Hepatocyte (in vitro differentiated cells): ENCODE results near the gene TRPM1. TPM values are rescaled to one million over a fixed set of nuclear protein-coding genes. Genes with fewer than 3 reads are reported as not detected.

ENCODE experiments used
- DNase-seq: peaks from one replicate; pipeline ENCODE4 v3.0.0-alpha.2; 2016; ENCODE audit warnings: low spot score
- H2AFZ ChIP-seq: fragments of 200-600 bp; sonication (generic); 2 replicates; pipeline ENCODE4 v1.6.0; 2016; ENCODE audit warnings: antibody characterized with exemption, mild to moderate bottlenecking
- H3K27ac ChIP-seq: fragments of 200-600 bp; sonication (generic); 2 replicates; pipeline ENCODE4 v1.5.1; 2016; ENCODE audit warnings: mild to moderate bottlenecking
- H3K27me3 ChIP-seq: fragments of 200-600 bp; sonication (generic); 2 replicates; pipeline ENCODE4 v1.6.1; 2016
- H3K36me3 ChIP-seq: fragments of 200-600 bp; sonication (generic); replicated peaks from 2 replicates; pipeline ENCODE4 v1.5.1; 2016; ENCODE audit warnings: low read depth; ENCODE audit not compliant: insufficient read depth
- H3K4me1 ChIP-seq: fragments of 200-600 bp; sonication (generic); 2 replicates; pipeline ENCODE4 v1.5.1; 2016; ENCODE audit warnings: mild to moderate bottlenecking, moderate library complexity; ENCODE audit not compliant: insufficient read depth
- H3K4me2 ChIP-seq: fragments of 200-600 bp; sonication (generic); 2 replicates; pipeline ENCODE4 v1.6.0; 2016
- H3K4me3 ChIP-seq: fragments of 200-600 bp; sonication (generic); 2 replicates; pipeline ENCODE4 v1.5.1; 2016; ENCODE audit warnings: mild to moderate bottlenecking
- H3K79me2 ChIP-seq: fragments of 200-600 bp; sonication (generic); 2 replicates; pipeline ENCODE4 v1.6.0; 2017; ENCODE audit warnings: mild to moderate bottlenecking
- H3K9me2 ChIP-seq: fragments of 200-600 bp; sonication (generic); replicated peaks from 2 replicates; pipeline ENCODE4 v1.6.0; 2017; ENCODE audit warnings: mild to moderate bottlenecking; ENCODE audit not compliant: insufficient read depth
- H3K9me3 ChIP-seq: fragments of 200-600 bp; sonication (generic); 2 replicates; pipeline ENCODE4 v1.5.1; 2016; ENCODE audit warnings: low read depth, mild to moderate bottlenecking
- H4K20me1 ChIP-seq: fragments of 200-600 bp; sonication (generic); 2 replicates; pipeline ENCODE4 v1.6.0; 2016; ENCODE audit warnings: mild to moderate bottlenecking; ENCODE audit not compliant: insufficient read depth, poor library complexity, severe bottlenecking
- EZH2 ChIP-seq: fragments of 200-600 bp; sonication (generic); IDR thresholded peaks from 2 replicates; pipeline ENCODE4 v1.6.1; 2016; ENCODE audit warnings: antibody characterized with exemption, mild to moderate bottlenecking, borderline replicate concordance
- EZH2phosphoT487 ChIP-seq: fragments of 200-600 bp; sonication (generic); IDR thresholded peaks from one replicate; pipeline ENCODE4 v1.6.1; 2018; ENCODE audit warnings: antibody characterized with exemption, mild to moderate bottlenecking, low read depth, moderate library complexity; ENCODE audit not compliant: unreplicated experiment, severe bottlenecking
- WGBS: methylation state at CpG from one replicate; pipeline ENCODE4 v1.1.6; 2016; ENCODE audit warnings: low lambda C conversion rate; ENCODE audit errors: missing lambda C conversion rate; 5-methylcytosine and 5-hydroxymethylcytosine counted together
- polyA plus RNA-seq: library from polyadenylated mRNA; unstranded; fragments of >200 nt; fragmentation: Nextera tagmentation; extraction: Ambion mirVana; gene quantifications from 2 replicates; pipeline ENCODE4 v1.2.1, GENCODE V29; 2016
- total RNA-seq: library from RNA; depleted of rRNA; stranded (reverse); fragments of >200 nt; gene quantifications from 2 replicates; pipeline ENCODE4 v1.2.3, GENCODE V29; 2014
- TF ChIP-seq, protein P1 (sequence below): fragments of 200-600 bp; sonication (generic); IDR thresholded peaks from 2 replicates; pipeline ENCODE4 v1.5.1; 2016; ENCODE audit warnings: antibody characterized with exemption, mild to moderate bottlenecking; ENCODE audit not compliant: poor library complexity

TRPM1 gene
- total and polyA plus RNA-seq, 2 experiments from 2014 or later, result not detected

DNA sequence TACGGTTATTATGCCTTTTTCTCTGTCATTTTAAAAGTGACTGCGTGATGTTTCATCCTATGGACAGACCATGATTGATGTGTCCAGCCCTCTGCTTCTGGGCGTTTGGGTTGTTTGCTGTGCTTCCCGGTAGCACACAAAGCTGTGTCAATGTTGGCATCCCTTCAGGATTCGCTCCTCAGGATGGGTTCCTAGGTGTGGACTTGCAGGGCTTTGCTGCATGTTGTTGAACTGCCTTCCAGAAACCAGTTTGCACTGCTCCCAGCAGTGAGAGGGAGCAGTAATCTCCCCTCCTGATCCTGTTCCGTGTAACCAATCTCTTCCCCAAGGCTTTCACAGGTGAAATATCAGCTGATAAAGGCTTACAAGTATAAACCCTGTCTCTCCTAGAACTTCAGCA lies 787 bp downstream of the TRPM1 start:
- Histone ChIP-seq H3K9me3 (no peaks in the 10 kb centered on the region), H3K4me2 (no peak overlapping the region), H3K27ac (no peak overlapping the region), H3K9me2 (no peaks in the 10 kb centered on the region), H3K4me1 (peaks cover 12% of the 10 kb centered on the region), H3K36me3 (no peaks in the 10 kb centered on the region), H3K79me2 (no peaks in the 10 kb centered on the region), H2AFZ (no peak overlapping the region), H3K4me3 (no peak overlapping the region), H4K20me1 (no peaks in the 10 kb centered on the region), H3K27me3 (no peaks in the 10 kb centered on the region)
- WGBS, result 86% methylated on average over 6 of the region's 6 CpGs
- DNase-seq, result no peak
- TF ChIP-seq, protein P1, sequence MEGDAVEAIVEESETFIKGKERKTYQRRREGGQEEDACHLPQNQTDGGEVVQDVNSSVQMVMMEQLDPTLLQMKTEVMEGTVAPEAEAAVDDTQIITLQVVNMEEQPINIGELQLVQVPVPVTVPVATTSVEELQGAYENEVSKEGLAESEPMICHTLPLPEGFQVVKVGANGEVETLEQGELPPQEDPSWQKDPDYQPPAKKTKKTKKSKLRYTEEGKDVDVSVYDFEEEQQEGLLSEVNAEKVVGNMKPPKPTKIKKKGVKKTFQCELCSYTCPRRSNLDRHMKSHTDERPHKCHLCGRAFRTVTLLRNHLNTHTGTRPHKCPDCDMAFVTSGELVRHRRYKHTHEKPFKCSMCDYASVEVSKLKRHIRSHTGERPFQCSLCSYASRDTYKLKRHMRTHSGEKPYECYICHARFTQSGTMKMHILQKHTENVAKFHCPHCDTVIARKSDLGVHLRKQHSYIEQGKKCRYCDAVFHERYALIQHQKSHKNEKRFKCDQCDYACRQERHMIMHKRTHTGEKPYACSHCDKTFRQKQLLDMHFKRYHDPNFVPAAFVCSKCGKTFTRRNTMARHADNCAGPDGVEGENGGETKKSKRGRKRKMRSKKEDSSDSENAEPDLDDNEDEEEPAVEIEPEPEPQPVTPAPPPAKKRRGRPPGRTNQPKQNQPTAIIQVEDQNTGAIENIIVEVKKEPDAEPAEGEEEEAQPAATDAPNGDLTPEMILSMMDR, result no peak
- TF ChIP-seq EZH2phosphoT487 (no peak), EZH2 (no peak)

GRCh38 chr15:31098953-31099740 lies 2.4 kb downstream of the TRPM1 start:
- WGBS, result 56% methylated on average over 4 of the region's 4 CpGs
- Histone ChIP-seq H3K4me3 (no peak overlapping the region), H3K9me3 (no peaks in the 10 kb centered on the region), H3K9me2 (no peaks in the 10 kb centered on the region), H2AFZ (no peak overlapping the region), H3K27ac (no peak overlapping the region), H3K4me2 (no peak overlapping the region), H3K27me3 (no peaks in the 10 kb centered on the region), H4K20me1 (no peaks in the 10 kb centered on the region), H3K79me2 (no peaks in the 10 kb centered on the region), H3K4me1 (peaks cover 12% of the 10 kb centered on the region), H3K36me3 (no peaks in the 10 kb centered on the region)
- no peak for DNase-seq
- TF ChIP-seq EZH2 (no peak), EZH2phosphoT487 (no peak)
- TF ChIP-seq, protein P1, result no peak

DNA sequence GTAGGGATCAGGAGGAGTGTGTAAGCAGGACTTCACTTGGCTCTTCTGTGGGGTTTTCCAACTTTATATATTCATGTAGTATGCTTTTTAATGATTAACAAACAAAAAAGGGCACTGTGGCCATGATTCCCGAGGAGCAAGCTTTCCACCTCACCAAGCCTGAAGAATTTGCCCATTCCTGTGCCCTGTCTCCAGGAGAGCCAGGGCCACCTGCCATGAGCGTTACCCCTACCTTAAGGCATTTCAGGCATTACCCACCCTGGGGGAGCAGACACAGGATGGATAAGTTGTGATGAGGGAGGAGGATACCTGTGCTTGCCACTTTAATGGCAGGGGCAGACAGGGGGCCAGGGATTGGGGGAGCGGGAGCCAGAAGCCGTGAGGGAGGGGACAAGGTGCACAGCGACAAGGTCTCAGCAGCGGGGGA lies 3.0 kb downstream of the TRPM1 start:
- no peaks in the 10 kb centered on the region for H3K79me2 ChIP-seq
- no peak overlapping the region for H2AFZ ChIP-seq
- no peak overlapping the region for H3K27ac ChIP-seq
- DNase-seq, result no peak
- H3K9me3 ChIP-seq, result no peaks in the 10 kb centered on the region
- no peaks in the 10 kb centered on the region for H3K9me2 ChIP-seq
- no peak for TF ChIP-seq EZH2
- TF ChIP-seq, protein P1, result no peak
- TF ChIP-seq EZH2phosphoT487, result no peak
- H3K4me1 ChIP-seq, result peaks cover 12% of the 10 kb centered on the region
- no peaks in the 10 kb centered on the region for H3K36me3 ChIP-seq
- no peak overlapping the region for H3K4me2 ChIP-seq
- no peak overlapping the region for H3K4me3 ChIP-seq
- 85% methylated on average over 6 of the region's 6 CpGs for WGBS
- H4K20me1 ChIP-seq, result no peaks in the 10 kb centered on the region
- no peaks in the 10 kb centered on the region for H3K27me3 ChIP-seq
